CD4-positive, alpha-beta T cell treated with Interleukin-17A for 4 hours (primary cell): Measurements from ENCODE around the gene MARCHF3.
A peak's percentile ranks its signal among the peaks of the same experiment; 100 is the strongest.
"Not testable (repeated sequence)": the region's sequence is repeated elsewhere in the genome, so short reads cannot be mapped to it uniquely, and the experiment has no call there.

Experiments
- DNase-seq: peaks from one replicate; pipeline ENCODE4 v3.0.0-alpha.2; 2020; ENCODE audit warnings: mixed read lengths

The MARCHF3 gene

GRCh38 chr5:127046343-127047072 lies 16.1 kb upstream of the MARCHF3 start:
- DNase-seq, result no peak

- DNase-seq, result no peak
Measured at GRCh38 chr5:127042593-127042992, 12.2 kb upstream of the MARCHF3 start.

- no peak for DNase-seq
Measured at GRCh38 chr5:127041571-127041970, 11.2 kb upstream of the MARCHF3 start.

- no peak for DNase-seq
Measured at GRCh38 chr5:127040796-127041520, 10.6 kb upstream of the MARCHF3 start.

- no peak for DNase-seq
Measured at GRCh38 chr5:127038550-127038949, 8.2 kb upstream of the MARCHF3 start.

GRCh38 chr5:127031863-127032232 lies 1.5 kb upstream of the MARCHF3 start:
- no peak for DNase-seq

- DNase-seq, result peak; percentile 37
Measured at GRCh38 chr5:127031147-127031862, 947 bp upstream of the MARCHF3 start.

- peak; percentile 58 for DNase-seq
Measured at GRCh38 chr5:127029581-127030258, 638 bp downstream of the MARCHF3 start.

- DNase-seq, result peak; percentile 8
Measured at GRCh38 chr5:127028822-127029457, 1.4 kb downstream of the MARCHF3 start.

- no peak for DNase-seq
Measured at GRCh38 chr5:127027539-127027938, 2.8 kb downstream of the MARCHF3 start.

GRCh38 chr5:127026166-127026565 lies 4.2 kb downstream of the MARCHF3 start:
- DNase-seq, result no peak

- DNase-seq, result no peak
Measured at GRCh38 chr5:127025467-127025866, 4.9 kb downstream of the MARCHF3 start.

GRCh38 chr5:127024821-127025220 lies 5.5 kb downstream of the MARCHF3 start:
- no peak for DNase-seq

- DNase-seq, result not testable (repeated sequence)
Measured at GRCh38 chr5:127023552-127024191, 6.7 kb downstream of the MARCHF3 start.

GRCh38 chr5:127022846-127023245 lies 7.5 kb downstream of the MARCHF3 start:
- no peak for DNase-seq

GRCh38 chr5:127019928-127020327 lies 10.4 kb downstream of the MARCHF3 start:
- DNase-seq, result no peak

GRCh38 chr5:127016722-127017121 lies 13.6 kb downstream of the MARCHF3 start:
- DNase-seq, result not testable (repeated sequence)

- no peak for DNase-seq
Measured at GRCh38 chr5:127015716-127016115, 14.6 kb downstream of the MARCHF3 start.

GRCh38 chr5:127014573-127014972 lies 15.8 kb downstream of the MARCHF3 start:
- DNase-seq, result no peak

GRCh38 chr5:127013407-127013806 lies 17.0 kb downstream of the MARCHF3 start:
- DNase-seq, result no peak

- no peak for DNase-seq
Measured at GRCh38 chr5:127012916-127013315, 17.4 kb downstream of the MARCHF3 start.
